Measurements from ENCODE around the gene MAP4K2. TPM values are rescaled to one million over a fixed set of nuclear protein-coding genes. Genes with fewer than 3 reads are reported as not detected.

MAP4K2 gene
- total and polyA plus RNA-seq, 2 of the 8 experiments (the other 6 are each of a cell fraction or from before 2014, with no cell fraction given), result 20.1 to 20.7 TPM

DNA sequence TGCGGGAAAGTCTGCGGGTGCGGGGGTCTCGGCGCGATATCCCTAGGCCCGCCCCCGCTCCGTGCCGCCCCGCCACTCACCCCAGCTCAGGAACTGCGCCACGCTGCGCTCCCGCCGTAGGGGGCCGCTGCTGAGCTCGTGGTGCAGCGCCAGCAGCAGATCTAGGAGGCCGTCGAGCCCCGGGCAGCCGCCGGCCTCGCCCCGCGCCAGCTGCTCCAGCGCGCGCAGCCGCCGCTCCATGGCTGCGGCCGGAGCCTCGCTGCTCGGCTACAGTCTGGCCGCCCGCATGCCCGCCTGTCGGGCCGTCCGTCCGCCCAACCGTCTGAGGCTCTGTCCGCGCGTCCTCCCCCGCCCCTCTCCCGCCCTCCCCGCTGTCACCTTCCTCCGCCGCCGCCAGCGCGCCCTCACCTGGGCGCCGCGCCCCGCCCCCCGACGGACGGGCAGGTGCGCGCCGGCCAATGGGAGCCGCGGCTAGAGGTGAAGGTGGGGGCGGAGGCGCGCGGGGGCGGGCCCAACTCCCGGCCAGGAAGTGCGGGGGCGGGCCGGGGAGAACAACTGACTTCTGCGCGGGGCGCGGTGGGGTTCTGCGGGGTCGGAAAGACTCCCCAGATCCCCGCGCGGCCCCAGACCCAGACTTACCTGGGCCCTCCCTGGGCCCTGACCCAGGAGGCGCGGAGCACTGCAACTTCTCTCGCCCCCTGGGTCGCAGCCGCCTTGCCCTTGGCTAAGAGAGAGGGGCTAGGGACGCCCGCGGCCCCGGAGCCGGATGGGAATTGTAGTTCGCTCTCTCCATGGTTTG is 41.5 kb upstream of the MAP4K2 start, which contains the start of gene CDC42BPG (continued):
- TF ChIP-seq RBBP5 (IDR thresholded peaks at IDR 0.05; ENCODE audit: borderline replicate concordance, low read depth, low read length) (0 out of 2 replicates have a peak, but pooled peaks have one; percentile 18), SP4 (IDR thresholded peaks at IDR 0.05; ENCODE audit: low read length) (no peak), SIRT6 (IDR thresholded peaks at IDR 0.05; ENCODE audit: low read length) (no peak), CBX5 (IDR thresholded peaks at IDR 0.05; ENCODE audit: low read depth, low read length) (no peak), JUN (IDR thresholded peaks at IDR 0.05; ENCODE audit: low read depth, low read length) (no peak), PHF8 (conservative IDR thresholded peaks at IDR 0.05; ENCODE audit: low read depth, low read length) (peak; percentile 44; the same call in 1 of the 2 replicates), SRF (IDR thresholded peaks at IDR 0.05; ENCODE audit: low read depth, low read length) (no peak), HDAC6 (IDR thresholded peaks at IDR 0.05; ENCODE audit: low read depth, low read length) (no peak), POLR2AphosphoS5 (IDR thresholded peaks at IDR 0.05; ENCODE audit: low read depth, low read length) (no peak), TEAD4 (IDR thresholded peaks at IDR 0.05; ENCODE audit: low read depth, low read length) (no peak), BACH1 (IDR thresholded peaks at IDR 0.05; ENCODE audit: low read length) (no peak), NANOG (IDR thresholded peaks at IDR 0.05; ENCODE audit: insufficient read depth, low read depth, low read length, poor library complexity, severe bottlenecking) (no peak), EGR1 (IDR thresholded peaks at IDR 0.05; ENCODE audit: borderline replicate concordance, low read depth, low read length) (peak; percentile 98), POLR2A (IDR thresholded peaks at IDR 0.05; ENCODE audit: control extremely low read depth in 1 of 2, low read depth in 2 of 2, low read length in 2 of 2) (no peak; a peak in 1 of 3 replicates), JUND (IDR thresholded peaks at IDR 0.05; ENCODE audit: low read length) (no peak), MAFK (IDR thresholded peaks at IDR 0.05; ENCODE audit: low read depth, low read length) (no peak), CREB1 (IDR thresholded peaks at IDR 0.05) (0 out of 2 replicates have a peak, but pooled peaks have one; percentile 32), SAP30 (IDR thresholded peaks at IDR 0.05; ENCODE audit: insufficient read depth, insufficient replicate concordance, low read length) (no peak), SIN3A (conservative IDR thresholded peaks at IDR 0.05 in 1 of 2, IDR thresholded peaks at IDR 0.05 in 1 of 2; ENCODE audit: low read depth in 1 of 2, low read length in 2 of 2) (0 out of 4 replicates have a peak, but pooled peaks of 1 of the 2 experiments have one; percentile 31), TAF1 (IDR thresholded peaks at IDR 0.05; ENCODE audit: low read depth, low read length) (no peak)
- TF ChIP-seq, protein P1, sequence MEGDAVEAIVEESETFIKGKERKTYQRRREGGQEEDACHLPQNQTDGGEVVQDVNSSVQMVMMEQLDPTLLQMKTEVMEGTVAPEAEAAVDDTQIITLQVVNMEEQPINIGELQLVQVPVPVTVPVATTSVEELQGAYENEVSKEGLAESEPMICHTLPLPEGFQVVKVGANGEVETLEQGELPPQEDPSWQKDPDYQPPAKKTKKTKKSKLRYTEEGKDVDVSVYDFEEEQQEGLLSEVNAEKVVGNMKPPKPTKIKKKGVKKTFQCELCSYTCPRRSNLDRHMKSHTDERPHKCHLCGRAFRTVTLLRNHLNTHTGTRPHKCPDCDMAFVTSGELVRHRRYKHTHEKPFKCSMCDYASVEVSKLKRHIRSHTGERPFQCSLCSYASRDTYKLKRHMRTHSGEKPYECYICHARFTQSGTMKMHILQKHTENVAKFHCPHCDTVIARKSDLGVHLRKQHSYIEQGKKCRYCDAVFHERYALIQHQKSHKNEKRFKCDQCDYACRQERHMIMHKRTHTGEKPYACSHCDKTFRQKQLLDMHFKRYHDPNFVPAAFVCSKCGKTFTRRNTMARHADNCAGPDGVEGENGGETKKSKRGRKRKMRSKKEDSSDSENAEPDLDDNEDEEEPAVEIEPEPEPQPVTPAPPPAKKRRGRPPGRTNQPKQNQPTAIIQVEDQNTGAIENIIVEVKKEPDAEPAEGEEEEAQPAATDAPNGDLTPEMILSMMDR (IDR thresholded peaks at IDR 0.05; ENCODE audit: control extremely low read depth in 1 of 3, insufficient read depth in 1 of 3, low read depth in 1 of 3, low read length in 3 of 3), result peak in 2 of 3 experiments; percentile 14 to 35; a peak in 2 of 4 replicates
- TF ChIP-seq, protein P2, sequence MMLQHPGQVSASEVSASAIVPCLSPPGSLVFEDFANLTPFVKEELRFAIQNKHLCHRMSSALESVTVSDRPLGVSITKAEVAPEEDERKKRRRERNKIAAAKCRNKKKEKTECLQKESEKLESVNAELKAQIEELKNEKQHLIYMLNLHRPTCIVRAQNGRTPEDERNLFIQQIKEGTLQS (IDR thresholded peaks at IDR 0.05; ENCODE audit: insufficient read depth, low read depth, low read length), result no peak

Measured in H1 (cell line).